ENCODE data around the gene SPOPL. TPM values are rescaled to one million over a fixed set of nuclear protein-coding genes. Genes with fewer than 3 reads are reported as not detected.

SPOPL gene
- total and polyA plus RNA-seq, 2 of the 4 experiments (the other 2 are of a cell fraction) = 4.8 to 20.3 TPM

GRCh38 chr2:138493334-138493733, 8.2 kb upstream of the SPOPL start (continued):
- no peak for TF ChIP-seq USF2 (IDR thresholded peaks at IDR 0.05; ENCODE audit: low read depth, low read length)

GRCh38 chr2:138494265-138494966, 7.2 kb upstream of the SPOPL start:
- Histone ChIP-seq H3K4me2 (ENCODE audit: low read depth, low read length) (no peak overlapping the region), H3K4me1 (ENCODE audit: control insufficient read depth, insufficient read depth, low read length) (no peaks in the 10 kb centered on the region), H4K20me1 (ENCODE audit: insufficient read depth, low read length) (no peaks in the 10 kb centered on the region), H3K9ac (ENCODE audit: low read depth, low read length) (no peak overlapping the region), H3K56ac (ENCODE audit: extremely low read depth, insufficient read depth, low read length) (no peak overlapping the region), H2BK5ac (ENCODE audit: low read depth, low read length, poor library complexity, severe bottlenecking) (no peak overlapping the region), H3K9me3 (ENCODE audit: control insufficient read depth, insufficient read depth, low read length) (no peaks in the 10 kb centered on the region), H3K4ac (ENCODE audit: low read depth, low read length) (no peak overlapping the region), H2BK20ac (ENCODE audit: low read depth, low read length) (no peak overlapping the region), H3K23ac (ENCODE audit: low read depth, low read length) (no peak overlapping the region), H3K14ac (replicated peaks; ENCODE audit: low read depth, low read length) (no peak overlapping the region), H4K8ac (ENCODE audit: low read depth in 2 of 2, low read length in 2 of 2) (no peak overlapping the region), H3K27ac (ENCODE audit: insufficient read depth, low read length) (no peak overlapping the region), H3K79me1 (ENCODE audit: low read depth in 1 of 2, low read length in 2 of 2) (no peaks in the 10 kb centered on the region), H2AFZ (replicated peaks; ENCODE audit: low read length, poor library complexity) (no peak overlapping the region), H2BK15ac (ENCODE audit: low read depth, low read length) (no peak overlapping the region), H3K36me3 (ENCODE audit: control insufficient read depth, insufficient read depth, low read length) (no peaks in the 10 kb centered on the region), H2BK120ac (ENCODE audit: low read depth, low read length) (no peak overlapping the region), H4K91ac (ENCODE audit: insufficient read depth, low read depth, low read length) (no peak overlapping the region), H3K9me1 (ENCODE audit: insufficient read depth, low read length) (no peaks in the 10 kb centered on the region; the same call in 1 of the 2 replicates), H3K18ac (ENCODE audit: low read depth, low read length) (no peak overlapping the region), H4K5ac (ENCODE audit: low read depth, low read length) (no peak overlapping the region), H2AK9ac (replicated peaks; ENCODE audit: low read depth, low read length, poor library complexity) (no peak overlapping the region), H3K4me3 (ENCODE audit: insufficient read depth, low read depth, low read length) (no peak overlapping the region), H3K27me3 (ENCODE audit: control insufficient read depth, insufficient read depth, low read length) (no peaks in the 10 kb centered on the region), H2AK5ac (ENCODE audit: low read depth, low read length) (no peak overlapping the region)
- no peak for ATAC-seq (ENCODE audit: low read depth)
- in situ Hi-C loops (cut with MboI; ENCODE audit: low sequenced_read_pairs) (no loop called here), dilution Hi-C loops (cut with HindIII; ENCODE audit: low sequenced_read_pairs, unreplicated experiment) (no loop called here), intact Hi-C loops (cut with micrococcal nuclease) (no loop called here)
- no TSS peak for BruUV-seq (replicated peaks)
- ChIA-PET POLR2A (ENCODE audit: unreplicated experiment) (no interaction called here), CTCF (no interaction called here)
- DNase-seq = no peak
- no CpG with 5 or more reads among the region's 2 CpGs for WGBS, 2 experiments (ENCODE audit: extremely low coverage in 2 of 2, insufficient read length in 1 of 2)
- TF ChIP-seq POLR2A (IDR thresholded peaks at IDR 0.05; ENCODE audit: low read depth, low read length) (no peak), CTCF (conservative IDR thresholded peaks at IDR 0.05; ENCODE audit: low read depth, low read length) (no peak), FOS (IDR thresholded peaks at IDR 0.05; ENCODE audit: low read depth, low read length) (no peak), USF2 (IDR thresholded peaks at IDR 0.05; ENCODE audit: low read depth, low read length) (no peak), CHD1 (IDR thresholded peaks at IDR 0.05; ENCODE audit: low read depth, low read length) (no peak), ELK1 (IDR thresholded peaks at IDR 0.05; ENCODE audit: borderline replicate concordance, low read depth, low read length) (no peak)
